ENCODE data around the gene LARGE1.

DNA sequence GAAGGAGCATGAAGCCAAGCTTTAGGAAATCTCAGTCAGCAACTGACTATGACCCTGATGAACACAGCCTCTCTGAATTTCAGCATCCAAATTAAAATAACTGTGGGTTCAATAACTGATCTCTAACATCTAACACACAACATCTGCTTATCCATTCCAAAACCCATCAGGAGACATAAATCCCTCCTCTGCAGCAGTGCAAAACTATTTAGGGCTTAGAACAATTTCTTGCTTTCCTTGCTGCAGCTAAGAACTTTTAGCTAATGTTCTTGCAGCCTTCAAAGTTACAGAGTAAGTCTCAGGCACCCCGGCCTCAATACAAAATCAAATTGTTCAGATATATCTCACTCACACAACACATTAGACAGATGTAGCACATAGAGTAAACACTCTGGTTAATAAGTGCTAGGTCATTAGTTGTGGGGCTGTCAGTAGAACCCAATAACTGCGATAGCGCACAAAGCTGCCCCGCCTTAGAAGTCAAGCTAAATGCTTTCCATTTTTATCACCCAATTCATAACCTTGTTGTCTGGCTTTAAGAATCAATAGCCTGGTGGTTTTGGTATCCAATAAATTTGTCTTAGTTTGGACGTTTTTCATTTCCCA lies 139.6 kb downstream of the LARGE1 start:
- TF ChIP-seq, protein P1, sequence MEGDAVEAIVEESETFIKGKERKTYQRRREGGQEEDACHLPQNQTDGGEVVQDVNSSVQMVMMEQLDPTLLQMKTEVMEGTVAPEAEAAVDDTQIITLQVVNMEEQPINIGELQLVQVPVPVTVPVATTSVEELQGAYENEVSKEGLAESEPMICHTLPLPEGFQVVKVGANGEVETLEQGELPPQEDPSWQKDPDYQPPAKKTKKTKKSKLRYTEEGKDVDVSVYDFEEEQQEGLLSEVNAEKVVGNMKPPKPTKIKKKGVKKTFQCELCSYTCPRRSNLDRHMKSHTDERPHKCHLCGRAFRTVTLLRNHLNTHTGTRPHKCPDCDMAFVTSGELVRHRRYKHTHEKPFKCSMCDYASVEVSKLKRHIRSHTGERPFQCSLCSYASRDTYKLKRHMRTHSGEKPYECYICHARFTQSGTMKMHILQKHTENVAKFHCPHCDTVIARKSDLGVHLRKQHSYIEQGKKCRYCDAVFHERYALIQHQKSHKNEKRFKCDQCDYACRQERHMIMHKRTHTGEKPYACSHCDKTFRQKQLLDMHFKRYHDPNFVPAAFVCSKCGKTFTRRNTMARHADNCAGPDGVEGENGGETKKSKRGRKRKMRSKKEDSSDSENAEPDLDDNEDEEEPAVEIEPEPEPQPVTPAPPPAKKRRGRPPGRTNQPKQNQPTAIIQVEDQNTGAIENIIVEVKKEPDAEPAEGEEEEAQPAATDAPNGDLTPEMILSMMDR (IDR thresholded peaks at IDR 0.05), result no peak
- no peak for TF ChIP-seq POLR2A (IDR thresholded peaks at IDR 0.05)
